ENCODE data around the gene HS3ST5.

- TF ChIP-seq CTCF (IDR thresholded peaks at IDR 0.05) (no peak), POLR2AphosphoS5 (IDR thresholded peaks at IDR 0.05) (no peak), POLR2A (IDR thresholded peaks at IDR 0.05) (no peak)
Measured at GRCh38 chr6:114032721-114033120, 310.1 kb downstream of the HS3ST5 start.

Measured in prostate gland (tissue), 2 donors.